Germinal center (tissue), 1 donor: Measurements from ENCODE around the gene GSTP1.
A peak's percentile ranks its signal among the peaks of the same experiment; 100 is the strongest.
"Not testable (repeated sequence)": the region's sequence is repeated elsewhere in the genome, so short reads cannot be mapped to it uniquely, and the experiment has no call there.

Experiments used
- DNase-seq: peaks from one replicate; pipeline ENCODE4 v3.0.0; 2012; ENCODE audit warnings: mixed read lengths, low spot score

GSTP1 gene

DNA sequence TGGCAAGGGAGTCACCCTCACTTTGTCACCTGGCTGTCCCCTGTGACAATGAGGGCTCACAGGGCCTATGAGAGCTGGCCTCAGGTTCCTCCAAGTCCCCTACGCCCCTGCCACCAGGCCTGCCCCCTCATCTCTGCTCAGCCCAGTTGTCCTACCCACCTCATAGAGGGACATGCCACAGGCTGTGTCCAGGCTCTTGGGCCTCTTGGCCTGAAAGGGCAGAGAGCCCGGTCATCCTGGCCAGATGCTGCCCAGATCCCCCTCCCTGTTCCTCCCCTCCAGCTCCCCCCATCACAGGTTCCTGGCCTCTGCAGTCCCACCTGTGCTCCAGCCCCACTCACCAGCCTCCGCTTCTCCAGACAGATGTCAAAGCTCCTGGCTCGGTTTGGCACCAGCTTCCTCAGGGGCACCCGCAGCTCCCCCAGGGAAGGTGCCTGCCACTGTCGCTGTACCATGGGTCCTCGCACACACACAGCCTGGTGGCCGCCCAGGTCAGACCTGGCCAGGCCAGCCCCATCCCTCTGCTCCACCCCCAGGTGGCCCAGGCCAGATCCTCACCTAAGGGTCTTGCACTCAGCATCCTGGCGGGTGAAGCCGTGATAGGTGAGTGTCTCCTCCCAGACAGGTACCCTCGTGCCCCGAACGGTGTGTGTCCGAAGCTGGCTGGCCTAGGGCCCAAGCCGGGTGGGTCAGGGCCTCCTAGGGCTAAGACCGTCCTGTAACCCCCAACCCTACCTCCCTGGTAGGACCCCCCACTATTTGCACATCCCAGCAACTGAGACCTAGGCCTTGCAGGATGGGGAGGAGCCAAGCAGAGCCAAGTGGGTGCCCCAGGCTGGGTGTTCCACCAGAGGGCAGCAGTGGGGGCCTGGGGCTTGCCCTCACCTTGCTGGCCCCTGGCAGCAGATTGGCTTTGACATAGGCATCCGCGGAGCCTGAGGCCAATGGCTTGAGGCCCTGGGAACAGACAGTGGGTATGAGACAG is 31.4 kb downstream of the GSTP1 start:
- peak; percentile 50 for DNase-seq

DNA sequence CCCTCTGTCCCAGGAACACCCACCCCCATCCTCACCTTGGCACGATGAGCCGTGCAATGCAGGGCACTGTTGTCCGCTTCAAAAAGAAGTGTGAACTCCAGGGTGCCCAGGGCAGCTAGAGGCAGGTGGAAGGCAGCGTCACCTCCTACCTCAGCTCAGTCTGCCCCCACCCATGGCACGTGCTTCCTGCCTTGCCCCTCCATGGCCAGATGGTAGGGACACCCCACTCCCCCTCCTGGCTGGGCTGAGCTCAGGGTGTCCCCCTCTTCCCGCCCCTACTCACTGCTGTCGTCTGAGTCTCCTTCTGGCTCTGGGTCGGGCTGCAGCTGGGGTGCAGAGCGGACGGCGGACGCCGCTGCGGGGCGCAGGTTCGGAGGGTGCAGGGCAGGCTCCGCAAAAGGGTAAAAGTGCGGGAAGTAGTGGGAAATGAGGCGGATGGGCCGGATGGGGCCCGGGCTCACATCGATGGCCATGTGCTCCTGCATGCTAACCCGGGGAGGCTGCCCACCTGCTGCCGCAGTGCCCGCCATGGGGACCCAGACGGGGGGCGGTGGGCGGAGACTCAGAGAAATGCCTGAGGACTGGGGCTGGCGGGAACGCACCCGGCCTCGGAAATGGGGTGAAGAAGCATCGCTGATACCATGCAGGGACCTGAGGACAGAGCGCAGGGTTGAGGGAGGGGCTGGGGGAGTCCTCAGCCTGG is 32.3 kb downstream of the GSTP1 start:
- no peak for DNase-seq

DNA sequence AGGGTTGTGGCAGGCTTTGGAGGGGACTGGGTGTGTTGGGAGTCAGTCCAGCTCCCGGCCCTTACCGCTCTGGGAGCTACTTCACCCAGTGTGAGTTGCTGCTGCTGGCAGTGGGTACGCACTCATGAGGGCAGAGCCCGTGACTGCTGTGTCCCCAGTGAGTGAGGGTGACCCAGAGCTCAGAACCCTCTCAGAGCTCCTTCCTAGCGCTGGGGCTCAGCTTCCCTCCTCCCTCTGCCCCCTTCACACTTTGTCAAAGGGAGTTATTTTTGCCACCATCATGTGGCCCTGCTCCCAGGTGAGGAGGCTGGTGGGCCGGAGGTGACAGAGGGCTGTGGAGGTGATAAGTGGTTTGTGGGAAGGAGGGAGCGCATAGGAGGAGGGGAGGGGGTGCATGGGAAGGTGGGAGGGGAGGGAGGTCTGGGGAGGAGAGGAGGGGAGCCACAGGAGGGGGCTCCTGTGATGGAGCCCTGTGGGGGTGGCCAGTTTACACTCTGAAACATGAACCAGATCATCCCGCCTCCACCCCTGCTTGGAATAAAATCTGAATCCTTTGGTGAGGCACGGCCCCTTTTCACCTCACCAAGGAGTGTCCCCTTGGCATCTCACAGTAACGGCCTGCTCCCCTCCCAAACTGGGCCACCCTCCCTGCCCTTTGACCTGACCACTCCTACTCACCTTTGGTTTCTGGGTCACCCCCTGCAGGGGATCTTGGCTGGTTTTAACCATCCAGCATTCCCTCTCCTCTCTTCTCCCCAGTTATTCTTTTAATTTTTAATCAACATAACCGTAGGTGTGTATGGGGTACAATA is 33.0 kb downstream of the GSTP1 start:
- DNase-seq = no peak

DNA sequence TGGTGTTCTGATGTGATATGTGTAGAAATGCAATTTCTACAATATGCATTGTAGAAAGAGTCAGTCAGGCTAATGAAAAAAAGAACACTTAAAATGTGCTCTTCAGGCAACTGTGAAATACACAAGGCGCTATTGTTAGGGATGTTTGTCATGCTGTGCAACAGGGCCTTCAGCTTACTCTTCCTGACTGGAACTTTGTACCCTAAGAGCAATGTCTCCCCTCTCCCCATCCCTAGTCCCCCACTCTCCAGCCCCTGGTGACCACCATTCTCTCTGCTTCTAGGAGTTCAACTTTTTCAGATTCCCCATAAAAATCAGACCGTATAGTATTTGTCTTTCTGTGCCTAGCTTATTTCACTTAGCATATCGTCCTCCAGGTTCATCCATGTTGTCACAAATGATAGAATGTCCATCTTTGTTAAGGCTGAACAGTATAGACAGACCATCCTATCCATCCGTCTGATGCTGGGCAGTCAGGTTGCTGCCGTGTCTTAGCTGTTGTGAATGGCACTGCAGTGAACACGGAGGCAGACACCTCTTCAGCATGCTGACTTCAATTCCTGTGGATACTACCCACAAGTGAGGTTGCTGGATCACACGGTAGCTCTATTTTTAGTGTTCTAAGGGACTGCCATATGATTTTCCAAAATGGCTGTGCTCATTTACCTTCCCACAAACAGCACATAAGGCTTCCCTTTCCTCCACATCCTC is 33.8 kb downstream of the GSTP1 start:
- DNase-seq = no peak

DNA sequence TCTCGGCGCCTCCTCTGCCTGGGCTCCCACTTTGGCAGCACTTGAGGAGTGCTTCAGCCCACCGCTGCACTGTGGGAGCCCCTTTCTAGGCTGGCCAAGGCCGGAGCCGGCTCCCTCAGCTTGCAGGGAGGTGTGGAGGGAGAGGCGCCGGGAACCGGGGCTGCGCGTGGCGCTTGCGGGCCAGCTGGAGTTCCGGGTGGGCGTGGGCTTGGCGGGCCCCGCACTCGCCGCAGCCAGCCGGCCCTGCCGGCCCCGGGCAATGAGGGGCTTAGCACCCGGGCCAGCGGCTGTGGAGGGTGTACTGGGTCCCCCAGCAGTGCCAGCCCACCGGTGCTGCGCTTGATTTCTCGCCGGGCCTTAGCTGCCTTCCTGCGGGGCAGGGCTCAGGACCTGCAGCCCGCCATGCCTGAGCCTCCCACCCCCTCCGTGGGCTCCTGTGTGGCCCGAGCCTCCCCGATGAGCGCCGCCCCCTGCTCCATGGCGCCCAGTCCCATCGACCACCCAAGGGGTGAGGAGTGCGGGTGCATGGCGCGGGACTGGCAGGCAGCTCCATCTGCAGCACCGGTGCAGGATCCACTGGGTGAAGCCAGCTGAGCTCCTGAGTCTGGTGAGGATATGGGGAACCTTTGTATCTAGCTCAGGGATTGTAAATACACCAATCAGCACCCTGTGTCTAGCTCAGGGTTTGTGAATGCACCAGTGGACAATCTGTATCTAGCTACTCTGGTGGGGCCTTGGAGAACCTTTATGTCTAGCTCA is 35.5 kb downstream of the GSTP1 start:
- not testable (repeated sequence) for DNase-seq

DNA sequence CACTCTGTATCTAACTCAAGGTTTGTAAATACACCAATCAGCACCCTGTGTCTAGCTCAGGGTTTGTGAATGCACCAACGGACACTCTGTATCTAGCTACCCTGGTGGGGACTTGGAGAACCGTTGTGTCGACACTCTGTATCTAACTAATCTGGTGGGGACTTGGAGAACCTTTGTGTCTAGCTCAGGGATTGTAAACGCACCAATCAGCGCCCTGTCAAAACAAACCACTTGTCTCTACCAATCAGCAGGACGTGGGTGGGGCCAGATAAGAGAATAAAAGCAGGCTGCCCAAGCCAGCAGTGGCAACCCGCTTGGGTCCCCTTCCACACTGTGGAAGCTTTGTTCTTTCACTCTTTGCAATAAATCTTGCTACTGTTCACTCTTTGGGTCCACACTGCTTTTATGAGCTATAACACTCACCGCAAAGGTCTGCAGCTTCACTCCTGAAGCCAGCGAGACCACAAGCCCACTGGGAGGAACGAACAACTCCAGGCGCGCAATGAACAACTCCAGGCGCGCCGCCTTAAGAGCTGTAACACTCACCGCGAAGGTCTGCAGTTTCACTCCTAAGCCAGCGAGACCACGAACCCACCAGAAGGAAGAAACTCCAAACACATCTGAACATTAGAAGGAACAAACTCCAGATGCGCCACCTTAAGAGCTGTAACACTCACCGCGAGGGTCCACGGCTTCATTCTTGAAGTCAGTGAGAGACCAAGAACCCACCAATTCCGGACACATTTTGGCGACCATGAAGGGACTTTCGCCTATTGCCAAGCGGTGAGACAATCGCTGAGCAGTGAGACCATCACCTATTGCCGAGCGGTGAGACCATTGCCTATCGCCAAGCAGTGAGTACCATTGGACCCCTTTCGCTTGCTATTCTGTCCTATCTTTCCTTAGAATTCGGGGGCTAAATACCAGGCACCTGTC is 36.3 kb downstream of the GSTP1 start:
- not testable (repeated sequence) for DNase-seq

DNA sequence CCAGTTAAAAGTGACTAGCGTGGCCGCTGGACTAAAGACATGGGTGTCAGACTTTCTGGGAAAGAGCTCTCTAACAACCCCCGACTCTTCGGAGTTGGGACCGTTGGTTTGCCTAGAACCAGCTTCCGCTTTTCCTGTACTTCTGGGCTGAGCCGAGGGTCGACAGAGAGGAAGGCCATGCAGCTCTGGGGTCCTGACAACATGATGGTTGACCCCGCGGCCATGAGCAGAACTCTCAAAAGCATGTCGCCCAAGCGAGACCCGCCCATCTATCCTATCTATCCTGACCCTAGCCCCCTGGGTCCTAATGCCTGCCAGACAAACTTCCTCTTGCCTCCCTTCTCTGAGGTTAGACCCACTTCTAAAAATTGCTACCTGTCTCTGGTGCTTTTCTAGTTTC is 37.0 kb downstream of the GSTP1 start:
- not testable (repeated sequence) for DNase-seq

DNA sequence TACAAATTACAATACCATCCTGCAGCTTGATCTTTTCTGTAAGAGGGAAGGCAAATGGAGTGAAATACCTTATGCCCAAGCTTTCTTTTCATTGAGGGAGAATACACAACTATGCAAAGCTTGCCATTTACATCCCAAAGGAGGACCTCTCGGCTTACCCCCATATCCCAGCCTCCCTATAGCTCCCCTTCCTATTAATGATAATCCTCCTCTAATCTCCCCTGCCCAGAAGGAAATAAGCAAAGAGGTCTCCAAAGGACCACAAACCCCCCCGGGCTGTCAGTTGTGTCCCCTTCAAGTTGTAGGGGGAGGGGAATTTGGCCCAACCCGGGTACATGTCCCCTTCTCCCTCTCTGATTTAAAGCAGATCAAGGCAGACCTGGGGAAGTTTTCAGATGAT is 38.3 kb downstream of the GSTP1 start:
- not testable (repeated sequence) for DNase-seq

DNA sequence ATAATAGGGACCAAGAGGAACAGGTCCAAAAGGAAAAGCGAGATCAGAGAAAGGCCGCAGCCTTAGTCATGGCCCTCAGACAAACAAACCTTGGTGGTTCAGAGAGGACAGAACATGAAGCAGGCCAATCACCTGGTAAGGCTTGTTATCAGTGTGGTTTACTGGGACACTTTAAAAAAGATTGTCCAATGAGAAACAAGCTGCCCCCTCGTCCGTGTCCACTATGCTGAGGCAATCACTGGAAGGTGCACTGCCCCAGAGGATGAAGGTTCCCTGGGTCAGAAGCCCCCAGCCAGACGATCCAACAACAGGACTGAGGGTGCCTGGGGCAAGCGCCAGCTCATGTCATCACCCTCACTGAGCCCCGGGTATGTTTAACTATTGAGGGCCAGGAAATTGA is 39.3 kb downstream of the GSTP1 start:
- DNase-seq = not testable (repeated sequence)

DNA sequence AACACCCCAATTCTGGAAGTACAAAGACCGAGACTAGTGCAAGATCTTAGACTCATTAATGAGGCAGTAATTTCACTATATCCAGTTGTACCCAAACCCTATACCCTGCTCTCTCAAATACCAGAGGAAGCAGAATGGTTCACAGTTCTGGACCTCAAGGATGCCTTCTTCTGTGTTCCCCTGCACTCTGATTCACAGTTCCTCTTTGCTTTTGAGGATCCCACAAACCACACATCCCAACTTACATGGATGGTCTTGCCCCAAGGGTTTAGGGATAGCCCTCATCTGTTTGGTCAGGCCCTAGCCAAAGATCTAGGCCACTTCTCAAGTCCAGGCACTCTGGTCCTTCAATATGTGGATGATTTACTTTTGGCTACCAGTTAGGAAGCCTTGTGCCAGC is 40.2 kb downstream of the GSTP1 start:
- not testable (repeated sequence) for DNase-seq

DNA sequence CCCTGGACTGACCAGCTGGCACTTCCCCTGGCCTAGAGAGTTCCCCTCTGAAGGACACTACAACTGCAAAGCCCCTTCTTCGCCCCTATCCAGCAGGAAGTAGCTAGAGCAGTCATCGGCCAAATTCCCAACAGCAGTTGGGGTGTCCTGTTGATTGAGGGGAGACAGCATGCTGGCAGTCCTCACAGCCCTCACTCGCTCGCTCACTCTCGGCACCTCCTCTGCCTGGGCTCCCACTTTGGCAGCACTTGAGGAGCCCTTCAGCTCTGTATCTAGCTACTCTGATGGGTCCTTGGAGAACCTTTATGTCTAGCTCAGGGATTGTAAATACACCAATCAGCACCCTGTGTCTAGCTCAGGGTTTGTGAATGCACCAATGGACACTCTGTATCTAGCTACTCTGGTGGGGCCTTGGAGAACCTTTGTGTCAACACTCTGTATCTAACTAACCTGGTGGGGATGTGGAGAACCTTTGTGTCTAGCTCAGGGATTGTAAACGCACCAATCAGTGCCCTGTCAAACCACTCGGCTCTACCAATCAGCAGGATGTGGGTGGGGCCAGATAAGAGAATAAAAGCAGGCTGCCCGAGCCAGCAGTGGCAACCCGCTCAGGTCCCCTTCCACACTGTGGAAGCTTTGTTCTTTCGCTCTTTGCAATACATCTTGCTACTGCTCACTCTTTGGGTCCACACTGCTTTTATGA is 42.7 kb downstream of the GSTP1 start:
- DNase-seq = not testable (repeated sequence)

DNA sequence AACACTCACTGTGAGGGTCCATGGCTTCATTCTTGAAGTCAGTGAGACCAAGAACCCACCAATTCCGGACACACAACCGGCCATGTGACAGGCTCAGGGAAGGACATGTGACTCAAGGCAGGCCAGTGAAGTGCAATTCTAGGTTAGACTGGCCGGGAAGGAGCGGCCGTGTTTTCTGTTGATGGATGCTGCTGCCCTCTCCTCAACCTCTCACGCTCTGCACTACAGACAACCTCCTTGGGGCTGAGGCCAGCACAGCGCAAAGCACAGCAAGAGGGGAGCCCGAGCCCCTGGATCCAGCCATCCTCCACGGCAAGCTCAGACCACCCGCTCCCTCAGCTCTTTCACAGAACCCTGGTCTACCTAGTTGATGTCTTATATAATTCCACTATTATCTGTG is 43.4 kb downstream of the GSTP1 start:
- no peak for DNase-seq

DNA sequence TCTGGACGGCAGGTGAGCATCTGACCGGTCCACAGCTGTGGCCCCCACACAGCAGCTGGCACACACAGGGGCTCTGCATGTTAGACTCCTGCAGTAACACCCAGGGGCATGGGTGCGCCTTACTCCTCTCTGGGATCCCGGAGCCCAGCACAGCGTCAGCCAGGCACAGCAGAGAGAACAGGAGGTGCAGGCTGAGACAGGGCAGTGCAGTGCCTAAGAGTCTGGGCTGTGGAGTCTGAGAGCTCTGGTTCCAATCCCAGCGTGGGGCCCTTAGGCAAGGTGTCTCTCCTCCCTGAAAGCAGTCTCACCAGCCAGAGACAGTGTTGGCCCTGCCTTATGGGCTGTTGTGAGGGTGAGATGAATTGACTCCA is 43.8 kb downstream of the GSTP1 start:
- DNase-seq = no peak

DNA sequence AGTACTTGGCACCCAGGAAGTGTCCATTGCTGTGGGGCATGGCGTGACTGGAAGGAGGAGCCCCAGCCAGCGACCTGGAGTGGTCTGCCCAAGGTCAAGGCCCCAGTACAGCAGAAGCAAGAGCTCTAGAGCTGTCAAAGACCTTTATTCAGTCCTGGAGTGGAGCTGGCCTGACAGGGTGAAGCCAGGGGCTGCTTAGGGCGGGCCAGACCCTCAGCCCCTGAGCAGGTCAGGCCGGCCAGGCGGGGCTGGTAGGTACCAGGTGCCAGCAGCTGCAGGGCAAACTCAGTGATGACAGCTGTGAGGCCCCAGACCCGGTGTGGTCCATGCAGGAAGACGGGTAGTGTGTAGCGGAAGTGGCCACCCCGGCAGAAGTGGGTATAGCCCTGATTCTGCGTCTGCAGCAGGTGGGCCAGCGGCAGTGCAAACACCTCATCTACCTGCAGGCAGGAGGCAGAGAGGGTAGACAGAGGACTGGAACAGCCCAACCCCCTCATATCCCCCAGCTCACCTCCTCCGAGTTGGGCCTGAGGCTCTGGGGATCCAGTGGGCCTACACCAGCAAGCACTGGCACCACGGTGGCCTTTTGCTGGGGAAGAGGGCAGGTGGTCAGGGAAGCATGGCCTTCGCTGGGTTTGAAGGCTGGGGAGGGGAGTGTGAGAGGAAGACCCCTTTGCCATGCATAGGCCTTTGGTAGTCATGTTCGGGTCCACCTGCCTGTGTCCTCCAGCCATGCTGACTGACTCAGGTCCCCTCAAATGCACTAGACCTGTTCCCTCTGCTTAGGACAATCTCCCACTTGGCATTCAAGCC is 44.4 kb downstream of the GSTP1 start:
- no peak for DNase-seq

DNA sequence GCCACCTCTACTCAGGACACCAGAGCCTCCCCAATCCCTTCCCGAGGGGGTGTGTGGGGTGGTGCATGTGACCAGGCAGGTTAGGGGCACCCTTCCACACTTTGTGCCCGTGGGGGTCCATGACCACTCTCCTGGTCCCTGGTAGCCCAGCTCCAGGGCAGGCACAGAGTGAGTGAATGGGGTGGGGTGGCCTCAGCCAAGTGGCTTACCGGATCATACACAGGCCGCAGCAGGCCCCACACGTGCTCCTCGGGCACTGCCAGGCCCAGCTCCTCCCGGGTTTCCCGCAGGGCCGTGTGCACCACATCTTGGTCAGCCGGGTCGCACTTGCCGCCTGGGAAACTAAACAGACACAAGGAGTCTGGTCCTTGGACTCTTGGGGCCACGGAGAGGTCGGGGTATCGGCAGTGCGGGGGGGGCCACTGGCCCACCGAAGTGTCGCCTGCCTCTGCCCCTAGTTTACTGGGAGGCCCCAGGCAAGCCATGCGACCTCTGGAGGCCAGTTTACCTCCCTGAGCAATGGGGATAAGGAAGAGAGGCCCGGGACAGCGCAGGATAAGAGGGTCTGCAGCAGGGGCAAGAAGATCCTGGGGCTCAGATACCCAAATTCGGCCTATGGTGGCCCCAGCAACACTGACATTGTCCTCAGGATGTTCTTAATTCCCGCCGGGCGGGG is 45.2 kb downstream of the GSTP1 start:
- no peak for DNase-seq

DNA sequence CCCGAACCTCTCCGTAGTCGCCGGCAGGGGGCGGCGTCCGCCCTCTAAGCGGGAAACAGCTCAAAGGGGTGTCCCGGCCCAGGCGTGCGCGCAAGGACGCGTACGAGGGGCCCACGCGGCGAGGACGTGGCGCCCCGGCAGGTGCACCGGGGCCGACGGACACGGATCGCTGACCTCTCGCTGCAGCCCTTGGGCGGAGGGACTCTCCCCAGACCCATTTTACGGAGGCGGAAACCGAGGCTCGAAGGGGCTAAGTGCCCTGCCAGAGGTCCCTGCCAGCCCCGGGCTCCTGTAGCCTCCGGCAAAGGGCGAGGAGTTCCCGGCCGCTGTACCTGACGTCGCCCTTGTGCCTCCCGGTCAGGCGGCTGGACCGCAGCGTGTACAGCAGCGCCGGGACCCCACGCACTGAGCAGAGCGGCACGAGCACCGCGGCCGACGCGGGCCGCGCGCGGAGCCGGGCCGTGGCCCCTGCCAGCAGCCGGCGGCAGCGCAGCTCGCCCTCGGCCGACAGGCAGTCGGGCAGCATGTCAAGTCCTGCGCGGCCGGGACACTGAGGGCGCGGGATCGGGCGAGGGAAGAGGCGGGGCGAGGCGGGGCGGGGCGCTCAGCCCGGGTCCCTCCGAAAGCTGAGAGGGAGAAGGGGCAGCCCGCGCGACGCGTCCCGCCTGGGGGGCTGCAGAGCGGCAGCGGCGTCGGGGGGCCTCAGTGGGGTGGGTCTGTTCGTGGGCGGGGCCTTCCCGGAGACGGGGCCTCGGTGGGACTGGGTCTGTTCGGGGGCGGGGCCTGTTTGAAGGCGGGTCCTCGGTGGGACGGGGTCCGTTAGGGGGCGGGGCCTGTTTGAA is 46.0 kb downstream of the GSTP1 start, which contains the start of gene NUDT8:
Gene NUDT8 (minus strand): TSS at position 552 of the 842 bp plus-strand sequence. CDS start 26 bp downstream, at position 526.
- DNase-seq = peak; percentile 81
